ENCODE data around the gene ATG10.

The ATG10 gene

DNA sequence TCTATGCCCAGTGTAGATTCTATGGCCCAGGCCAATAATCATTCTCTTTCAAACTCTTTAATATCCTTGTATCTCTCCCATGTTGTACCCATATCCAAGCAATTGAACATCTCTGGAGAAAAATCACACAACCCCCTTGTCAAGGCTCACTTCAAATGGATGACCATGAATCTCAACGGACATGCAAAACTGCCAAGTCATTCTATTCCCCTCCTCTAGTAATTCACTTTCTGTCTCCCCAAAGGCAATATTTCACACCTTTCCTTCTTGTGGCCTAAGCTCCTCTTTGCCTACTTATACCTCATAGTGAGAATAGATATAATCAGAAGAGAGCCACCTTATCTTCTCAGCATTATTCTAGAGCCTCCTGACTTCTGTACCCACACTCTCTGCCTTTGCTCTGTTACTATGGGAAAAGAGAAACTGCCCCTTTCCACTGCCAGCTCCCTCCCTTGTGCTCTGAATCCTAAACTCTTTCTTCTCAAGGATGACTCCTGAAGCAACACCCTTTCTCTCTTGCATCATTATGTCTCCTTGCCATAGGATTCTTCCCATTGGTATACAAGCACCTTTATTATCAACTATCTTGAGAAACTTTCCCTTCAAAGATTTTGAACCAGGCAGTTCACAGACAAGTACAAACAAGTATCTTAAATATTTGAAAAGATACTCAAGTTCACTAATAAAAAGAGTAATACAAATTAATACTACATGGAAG is 240.2 kb downstream of the ATG10 start:
- Histone ChIP-seq H2AFZ (ENCODE audit: low read depth, low read length) (no peak overlapping the region), H4K20me1 (ENCODE audit: insufficient read depth, low read length) (no peaks in the 10 kb centered on the region), H3K79me2 (ENCODE audit: insufficient read depth, low read length) (no peaks in the 10 kb centered on the region), H3K9me3 (ENCODE audit: insufficient read depth, low read length, severe bottlenecking) (no peaks in the 10 kb centered on the region), H3K4me1 (ENCODE audit: insufficient read depth, low read length) (no peaks in the 10 kb centered on the region), H3K27me3 (ENCODE audit: insufficient read depth, low read length, poor library complexity) (no peaks in the 10 kb centered on the region), H3K27ac (ENCODE audit: low read length) (no peak overlapping the region), H3K36me3 (ENCODE audit: insufficient read depth, low read length) (peaks cover 10% of the 10 kb centered on the region; the same call in 1 of the 2 replicates), H3K9ac (ENCODE audit: low read depth, low read length) (no peak overlapping the region), H3K4me3 (ENCODE audit: low read depth in 1 of 2, low read length in 2 of 2) (no peak overlapping the region), H3K4me2 (ENCODE audit: insufficient read depth, low read length) (no peak overlapping the region)
- DNase-seq (no peak), ATAC-seq (ENCODE audit: insufficient read depth, low read depth) (no peak)
- TF ChIP-seq, protein P1, sequence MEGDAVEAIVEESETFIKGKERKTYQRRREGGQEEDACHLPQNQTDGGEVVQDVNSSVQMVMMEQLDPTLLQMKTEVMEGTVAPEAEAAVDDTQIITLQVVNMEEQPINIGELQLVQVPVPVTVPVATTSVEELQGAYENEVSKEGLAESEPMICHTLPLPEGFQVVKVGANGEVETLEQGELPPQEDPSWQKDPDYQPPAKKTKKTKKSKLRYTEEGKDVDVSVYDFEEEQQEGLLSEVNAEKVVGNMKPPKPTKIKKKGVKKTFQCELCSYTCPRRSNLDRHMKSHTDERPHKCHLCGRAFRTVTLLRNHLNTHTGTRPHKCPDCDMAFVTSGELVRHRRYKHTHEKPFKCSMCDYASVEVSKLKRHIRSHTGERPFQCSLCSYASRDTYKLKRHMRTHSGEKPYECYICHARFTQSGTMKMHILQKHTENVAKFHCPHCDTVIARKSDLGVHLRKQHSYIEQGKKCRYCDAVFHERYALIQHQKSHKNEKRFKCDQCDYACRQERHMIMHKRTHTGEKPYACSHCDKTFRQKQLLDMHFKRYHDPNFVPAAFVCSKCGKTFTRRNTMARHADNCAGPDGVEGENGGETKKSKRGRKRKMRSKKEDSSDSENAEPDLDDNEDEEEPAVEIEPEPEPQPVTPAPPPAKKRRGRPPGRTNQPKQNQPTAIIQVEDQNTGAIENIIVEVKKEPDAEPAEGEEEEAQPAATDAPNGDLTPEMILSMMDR (IDR thresholded peaks at IDR 0.05; ENCODE audit: borderline replicate concordance, extremely low read depth, low read length, poor library complexity, severe bottlenecking) = no peak
- no peak for TF ChIP-seq EZH2 (IDR thresholded peaks at IDR 0.05; ENCODE audit: borderline replicate concordance, low read depth, low read length, severe bottlenecking)

DNA sequence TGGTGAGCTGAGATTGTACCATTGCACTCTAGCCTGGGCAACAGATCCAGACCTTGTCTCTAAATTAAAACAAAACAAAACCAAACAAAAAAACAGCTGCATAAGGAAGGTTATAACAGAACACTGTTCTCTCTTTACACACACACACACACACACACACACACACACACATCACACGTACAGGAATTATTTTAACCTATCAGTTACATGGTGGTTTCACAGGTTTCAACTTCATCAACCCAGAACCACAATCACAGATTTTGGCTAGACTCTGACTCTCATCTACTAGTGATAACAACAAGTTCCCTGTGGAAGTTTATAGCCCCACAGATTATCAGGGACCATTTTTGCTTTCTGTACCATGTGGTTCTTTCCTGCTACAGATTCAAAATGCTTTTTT is 246.1 kb downstream of the ATG10 start:
- TF ChIP-seq, protein P1 (IDR thresholded peaks at IDR 0.05; ENCODE audit: borderline replicate concordance, extremely low read depth, low read length, poor library complexity, severe bottlenecking) = no peak
- TF ChIP-seq EZH2 (IDR thresholded peaks at IDR 0.05; ENCODE audit: borderline replicate concordance, low read depth, low read length, severe bottlenecking) = no peak
- H2AFZ ChIP-seq (ENCODE audit: low read depth, low read length) = no peak overlapping the region
- no peaks in the 10 kb centered on the region for H3K9me3 ChIP-seq (ENCODE audit: insufficient read depth, low read length, severe bottlenecking)
- no peaks in the 10 kb centered on the region for H3K27me3 ChIP-seq (ENCODE audit: insufficient read depth, low read length, poor library complexity)
- ATAC-seq (ENCODE audit: insufficient read depth, low read depth) (no peak), DNase-seq (no peak)
- no peak overlapping the region for H3K4me2 ChIP-seq (ENCODE audit: insufficient read depth, low read length)
- peaks cover 3% of the 10 kb centered on the region; the same call in 1 of the 2 replicates for H3K36me3 ChIP-seq (ENCODE audit: insufficient read depth, low read length)
- H4K20me1 ChIP-seq (ENCODE audit: insufficient read depth, low read length) = no peaks in the 10 kb centered on the region
- no peak overlapping the region for H3K9ac ChIP-seq (ENCODE audit: low read depth, low read length)
- H3K4me3 ChIP-seq (ENCODE audit: low read depth in 1 of 2, low read length in 2 of 2) = no peak overlapping the region
- no peak overlapping the region for H3K27ac ChIP-seq (ENCODE audit: low read length)
- H3K4me1 ChIP-seq (ENCODE audit: insufficient read depth, low read length) = no peaks in the 10 kb centered on the region
- no peaks in the 10 kb centered on the region for H3K79me2 ChIP-seq (ENCODE audit: insufficient read depth, low read length)

DNA sequence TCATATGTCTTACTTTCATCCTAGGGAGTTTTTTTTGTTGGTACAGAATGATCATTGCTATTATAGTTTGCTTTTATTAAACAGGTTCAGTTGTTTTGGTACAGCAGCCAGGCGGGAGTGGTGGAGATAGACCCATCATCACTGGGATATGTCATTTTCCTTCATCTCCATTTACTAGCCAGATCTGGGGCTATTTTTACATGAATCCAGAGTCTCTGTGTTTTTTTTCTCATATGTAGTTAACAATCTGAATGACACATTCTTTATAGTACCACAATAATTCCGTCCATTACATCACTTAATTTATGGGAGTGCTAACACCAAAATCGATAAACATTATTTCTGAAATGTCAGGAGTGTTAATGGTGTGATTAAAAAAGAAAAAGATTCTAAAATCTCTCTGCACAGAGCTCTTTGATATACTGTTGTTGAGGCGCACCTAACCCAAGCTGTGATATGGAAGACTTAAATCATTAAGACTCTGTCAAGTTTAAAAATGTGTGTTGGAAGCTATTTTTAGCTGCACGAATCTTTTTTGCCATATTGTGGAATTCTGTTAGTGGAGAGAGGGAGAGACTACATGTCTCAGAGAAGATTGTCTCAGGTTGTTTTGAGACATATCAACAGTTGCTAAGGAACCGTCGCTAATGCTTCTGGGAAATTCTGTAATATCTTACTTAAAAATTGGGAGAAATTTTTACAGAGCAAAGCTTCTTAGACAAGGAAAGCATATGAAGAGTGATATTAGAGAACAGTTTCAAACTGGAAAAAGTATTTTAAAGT is 246.7 kb downstream of the ATG10 start:
- ATAC-seq (ENCODE audit: insufficient read depth, low read depth) = no peak
- no peak for TF ChIP-seq EZH2 (IDR thresholded peaks at IDR 0.05; ENCODE audit: borderline replicate concordance, low read depth, low read length, severe bottlenecking)
- TF ChIP-seq, protein P1 (IDR thresholded peaks at IDR 0.05; ENCODE audit: borderline replicate concordance, extremely low read depth, low read length, poor library complexity, severe bottlenecking) = no peak
- Histone ChIP-seq H4K20me1 (ENCODE audit: insufficient read depth, low read length) (no peaks in the 10 kb centered on the region), H2AFZ (ENCODE audit: low read depth, low read length) (no peak overlapping the region), H3K36me3 (ENCODE audit: insufficient read depth, low read length) (peaks cover under 1% of the 10 kb centered on the region; the same call in 1 of the 2 replicates), H3K4me1 (ENCODE audit: insufficient read depth, low read length) (no peaks in the 10 kb centered on the region), H3K4me2 (ENCODE audit: insufficient read depth, low read length) (no peak overlapping the region), H3K9me3 (ENCODE audit: insufficient read depth, low read length, severe bottlenecking) (no peaks in the 10 kb centered on the region), H3K27me3 (ENCODE audit: insufficient read depth, low read length, poor library complexity) (no peaks in the 10 kb centered on the region), H3K27ac (ENCODE audit: low read length) (no peak overlapping the region), H3K79me2 (ENCODE audit: insufficient read depth, low read length) (no peaks in the 10 kb centered on the region), H3K4me3 (ENCODE audit: low read depth in 1 of 2, low read length in 2 of 2) (no peak overlapping the region), H3K9ac (ENCODE audit: low read depth, low read length) (no peak overlapping the region)
- DNase-seq = no peak
